Measurements from ENCODE around the gene ASPN. TPM values are rescaled to one million over a fixed set of nuclear protein-coding genes. Genes with fewer than 3 reads are reported as not detected.

ASPN gene
- total and polyA plus RNA-seq, 7 experiments from 2014 or later, result not detected

GRCh38 chr9:92507005-92507404 is 24.7 kb upstream of the ASPN start:
- no peak overlapping the region for H3K4me3 Mint-ChIP-seq
- no peaks in the 10 kb centered on the region for H3K9me3 Mint-ChIP-seq
- ATAC-seq (no peak), DNase-seq (no peak)
- H3K27me3 Mint-ChIP-seq, result no peaks in the 10 kb centered on the region
- no peaks in the 10 kb centered on the region for H3K36me3 ChIP-seq (ENCODE audit: control insufficient read depth in 2 of 3, insufficient read depth in 3 of 3, low read length in 3 of 3)
- H3K4me1 ChIP-seq (ENCODE audit: control insufficient read depth in 2 of 2, insufficient read depth in 2 of 2, low read length in 2 of 2), result no peaks in the 10 kb centered on the region
- H3K27ac ChIP-seq (ENCODE audit: low read depth, low read length), result no peak overlapping the region
- peaks cover 0 to 4% (median 0%) of the 10 kb centered on the region in 5 donors for H3K36me3 Mint-ChIP-seq
- peaks cover 0 to 12% (median 5%) of the 10 kb centered on the region in 7 donors for H3K4me1 Mint-ChIP-seq
- ChIA-PET POLR2A (no interaction called here), CTCF (no interaction called here)
- H3K4me3 ChIP-seq (ENCODE audit: low read length), result no peak overlapping the region
- H3K27ac Mint-ChIP-seq, result peak overlapping the region in 1 of 9 donors; percentile 41
- intact Hi-C loops (cut with micrococcal nuclease), result no loop called here
- no peaks in the 10 kb centered on the region for H3K9me3 ChIP-seq (ENCODE audit: control insufficient read depth in 2 of 3, low read length in 3 of 3)
- H3K27me3 ChIP-seq (ENCODE audit: control insufficient read depth in 2 of 2, insufficient read depth in 2 of 2, low read length in 2 of 2), result no peaks in the 10 kb centered on the region

GRCh38 chr9:92506184-92506857 is 24.0 kb upstream of the ASPN start:
- CTCF ChIA-PET, result no interaction called here
- Mint-ChIP-seq H3K4me3 (no peak overlapping the region), H3K9me3 (no peaks in the 10 kb centered on the region), H3K36me3 (peaks cover 0 to 4% (median 0%) of the 10 kb centered on the region in 5 donors), H3K27me3 (no peaks in the 10 kb centered on the region), H3K27ac (peak overlapping the region in 1 of 9 donors; percentile 41), H3K4me1 (peaks cover 0 to 12% (median 5%) of the 10 kb centered on the region in 7 donors)
- H3K4me3 ChIP-seq (ENCODE audit: low read length), result no peak overlapping the region
- H3K36me3 ChIP-seq (ENCODE audit: control insufficient read depth in 2 of 3, insufficient read depth in 3 of 3, low read length in 3 of 3), result no peaks in the 10 kb centered on the region
- H3K4me1 ChIP-seq (ENCODE audit: control insufficient read depth in 2 of 2, insufficient read depth in 2 of 2, low read length in 2 of 2), result no peaks in the 10 kb centered on the region
- no peaks in the 10 kb centered on the region for H3K9me3 ChIP-seq (ENCODE audit: control insufficient read depth in 2 of 3, low read length in 3 of 3)
- intact Hi-C loops (cut with micrococcal nuclease), result no loop called here
- POLR2A ChIA-PET, result no interaction called here
- no peak for DNase-seq
- H3K27ac ChIP-seq (ENCODE audit: low read depth, low read length), result no peak overlapping the region
- H3K27me3 ChIP-seq (ENCODE audit: control insufficient read depth in 2 of 2, insufficient read depth in 2 of 2, low read length in 2 of 2), result no peaks in the 10 kb centered on the region
- no peak for ATAC-seq

- Mint-ChIP-seq H3K4me1 (peaks cover 0 to 12% (median 5%) of the 10 kb centered on the region in 7 donors), H3K27ac (no peak overlapping the region), H3K27me3 (no peaks in the 10 kb centered on the region), H3K9me3 (no peaks in the 10 kb centered on the region), H3K4me3 (no peak overlapping the region), H3K36me3 (peaks cover 0 to 4% (median 0%) of the 10 kb centered on the region in 5 donors)
- Histone ChIP-seq H3K27me3 (ENCODE audit: control insufficient read depth in 2 of 2, insufficient read depth in 2 of 2, low read length in 2 of 2) (no peaks in the 10 kb centered on the region), H3K4me3 (ENCODE audit: low read length) (no peak overlapping the region), H3K27ac (ENCODE audit: low read depth, low read length) (no peak overlapping the region), H3K36me3 (ENCODE audit: control insufficient read depth in 2 of 3, insufficient read depth in 3 of 3, low read length in 3 of 3) (no peaks in the 10 kb centered on the region), H3K4me1 (ENCODE audit: control insufficient read depth in 2 of 2, insufficient read depth in 2 of 2, low read length in 2 of 2) (no peaks in the 10 kb centered on the region), H3K9me3 (ENCODE audit: control insufficient read depth in 2 of 3, low read length in 3 of 3) (no peaks in the 10 kb centered on the region)
- ChIA-PET POLR2A (interaction anchor here (0.6 kb wide), 1 partner anchor 770 kb away, joined by 3 read pairs; no protein-coding TSS in a partner anchor), CTCF (no interaction called here)
- DNase-seq, result no peak
- intact Hi-C loops (cut with micrococcal nuclease), result no loop called here
- no peak for ATAC-seq
These were observed 22.6 kb upstream of the ASPN start for GRCh38 chr9:92504881-92505280.

- Histone ChIP-seq H3K4me3 (ENCODE audit: low read length) (no peak overlapping the region), H3K27me3 (ENCODE audit: control insufficient read depth in 2 of 2, insufficient read depth in 2 of 2, low read length in 2 of 2) (no peaks in the 10 kb centered on the region), H3K9me3 (ENCODE audit: control insufficient read depth in 2 of 3, low read length in 3 of 3) (no peaks in the 10 kb centered on the region), H3K4me1 (ENCODE audit: control insufficient read depth in 2 of 2, insufficient read depth in 2 of 2, low read length in 2 of 2) (no peaks in the 10 kb centered on the region), H3K27ac (ENCODE audit: low read depth, low read length) (no peak overlapping the region), H3K36me3 (ENCODE audit: control insufficient read depth in 2 of 3, insufficient read depth in 3 of 3, low read length in 3 of 3) (no peaks in the 10 kb centered on the region)
- no peaks in the 10 kb centered on the region for H3K9me3 Mint-ChIP-seq
- DNase-seq, result no peak
- ATAC-seq, result no peak
- intact Hi-C loops (cut with micrococcal nuclease), result no loop called here
- POLR2A ChIA-PET, result no interaction called here
- no peak overlapping the region for H3K4me3 Mint-ChIP-seq
- no peak overlapping the region for H3K27ac Mint-ChIP-seq
- H3K36me3 Mint-ChIP-seq, result peaks cover 0 to 4% (median 0%) of the 10 kb centered on the region in 5 donors
- CTCF ChIA-PET, result interaction anchor here (0.6 kb wide), 1 partner anchor 108 kb away, joined by 3 read pairs; no protein-coding TSS in a partner anchor
- H3K4me1 Mint-ChIP-seq, result peaks cover 0 to 12% (median 5%) of the 10 kb centered on the region in 7 donors
- no peaks in the 10 kb centered on the region for H3K27me3 Mint-ChIP-seq
These were observed 20.9 kb upstream of the ASPN start for GRCh38 chr9:92503156-92503555.

- Mint-ChIP-seq H3K4me1 (peaks cover 0 to 5% (median 0%) of the 10 kb centered on the region in 7 donors), H3K27me3 (no peaks in the 10 kb centered on the region), H3K27ac (no peak overlapping the region), H3K36me3 (peaks cover 0 to 4% (median 0%) of the 10 kb centered on the region in 5 donors), H3K4me3 (no peak overlapping the region), H3K9me3 (no peaks in the 10 kb centered on the region)
- ChIA-PET CTCF (no interaction called here), POLR2A (no interaction called here)
- intact Hi-C loops (cut with micrococcal nuclease), result no loop called here
- H3K4me1 ChIP-seq (ENCODE audit: control insufficient read depth in 2 of 2, insufficient read depth in 2 of 2, low read length in 2 of 2), result no peaks in the 10 kb centered on the region
- no peak overlapping the region for H3K4me3 ChIP-seq (ENCODE audit: low read length)
- ATAC-seq, result no peak
- H3K27ac ChIP-seq (ENCODE audit: low read depth, low read length), result no peak overlapping the region
- no peaks in the 10 kb centered on the region for H3K9me3 ChIP-seq (ENCODE audit: control insufficient read depth in 2 of 3, low read length in 3 of 3)
- no peaks in the 10 kb centered on the region for H3K27me3 ChIP-seq (ENCODE audit: control insufficient read depth in 2 of 2, insufficient read depth in 2 of 2, low read length in 2 of 2)
- DNase-seq, result no peak
- no peaks in the 10 kb centered on the region for H3K36me3 ChIP-seq (ENCODE audit: control insufficient read depth in 2 of 3, insufficient read depth in 3 of 3, low read length in 3 of 3)
These were observed 19.5 kb upstream of the ASPN start for GRCh38 chr9:92501671-92502393.

- Histone ChIP-seq H3K4me3 (ENCODE audit: low read length) (no peak overlapping the region), H3K27ac (ENCODE audit: low read depth, low read length) (no peak overlapping the region), H3K9me3 (ENCODE audit: control insufficient read depth in 2 of 3, low read length in 3 of 3) (no peaks in the 10 kb centered on the region), H3K36me3 (ENCODE audit: control insufficient read depth in 2 of 3, insufficient read depth in 3 of 3, low read length in 3 of 3) (no peaks in the 10 kb centered on the region), H3K4me1 (ENCODE audit: control insufficient read depth in 2 of 2, insufficient read depth in 2 of 2, low read length in 2 of 2) (no peaks in the 10 kb centered on the region), H3K27me3 (ENCODE audit: control insufficient read depth in 2 of 2, insufficient read depth in 2 of 2, low read length in 2 of 2) (no peaks in the 10 kb centered on the region)
- Mint-ChIP-seq H3K4me1 (peaks cover 0 to 1% (median 0%) of the 10 kb centered on the region in 7 donors), H3K36me3 (peaks cover 0 to 2% (median 0%) of the 10 kb centered on the region in 5 donors), H3K9me3 (no peaks in the 10 kb centered on the region), H3K27ac (no peak overlapping the region), H3K4me3 (no peak overlapping the region), H3K27me3 (no peaks in the 10 kb centered on the region)
- CTCF ChIA-PET, result no interaction called here
- intact Hi-C loops (cut with micrococcal nuclease), result no loop called here
- DNase-seq (no peak), ATAC-seq (no peak)
- POLR2A ChIA-PET, result no interaction called here
These were observed 18.4 kb upstream of the ASPN start for GRCh38 chr9:92500725-92501124.

GRCh38 chr9:92499701-92500100 is 17.4 kb upstream of the ASPN start:
- H3K27me3 ChIP-seq (ENCODE audit: control insufficient read depth in 2 of 2, insufficient read depth in 2 of 2, low read length in 2 of 2), result no peaks in the 10 kb centered on the region
- no peak overlapping the region for H3K27ac Mint-ChIP-seq
- DNase-seq (no peak), ATAC-seq (no peak)
- H3K9me3 Mint-ChIP-seq, result no peaks in the 10 kb centered on the region
- no peak overlapping the region for H3K4me3 Mint-ChIP-seq
- H3K9me3 ChIP-seq (ENCODE audit: control insufficient read depth in 2 of 3, low read length in 3 of 3), result no peaks in the 10 kb centered on the region
- H3K27me3 Mint-ChIP-seq, result no peaks in the 10 kb centered on the region
- H3K36me3 Mint-ChIP-seq, result peaks cover 0 to 1% (median 0%) of the 10 kb centered on the region in 5 donors
- H3K4me1 ChIP-seq (ENCODE audit: control insufficient read depth in 2 of 2, insufficient read depth in 2 of 2, low read length in 2 of 2), result no peaks in the 10 kb centered on the region
- no peak overlapping the region for H3K27ac ChIP-seq (ENCODE audit: low read depth, low read length)
- peaks cover 0 to 1% (median 0%) of the 10 kb centered on the region in 7 donors for H3K4me1 Mint-ChIP-seq
- POLR2A ChIA-PET, result no interaction called here
- intact Hi-C loops (cut with micrococcal nuclease), result no loop called here
- CTCF ChIA-PET, result no interaction called here
- no peak overlapping the region for H3K4me3 ChIP-seq (ENCODE audit: low read length)
- H3K36me3 ChIP-seq (ENCODE audit: control insufficient read depth in 2 of 3, insufficient read depth in 3 of 3, low read length in 3 of 3), result no peaks in the 10 kb centered on the region
